HG03354 (cell line): ENCODE data around the gene CMTM6.
A peak's percentile ranks its signal among the peaks of the same experiment; 100 is the strongest.
"Not testable (repeated sequence)": the region's sequence is repeated elsewhere in the genome, so short reads cannot be mapped to it uniquely, and the experiment has no call there.

ENCODE experiments used
- ATAC-seq: cut with Tn5 transposase; IDR thresholded peaks from one replicate; pipeline ENCODE4 v1.9.1; 2021; ENCODE audit warnings: mild to moderate bottlenecking; ENCODE audit not compliant: unreplicated experiment, poor library complexity, severe bottlenecking

CMTM6 gene

GRCh38 chr3:32500880-32501782 is 1.5 kb downstream of the CMTM6 start:
- no peak for ATAC-seq

DNA sequence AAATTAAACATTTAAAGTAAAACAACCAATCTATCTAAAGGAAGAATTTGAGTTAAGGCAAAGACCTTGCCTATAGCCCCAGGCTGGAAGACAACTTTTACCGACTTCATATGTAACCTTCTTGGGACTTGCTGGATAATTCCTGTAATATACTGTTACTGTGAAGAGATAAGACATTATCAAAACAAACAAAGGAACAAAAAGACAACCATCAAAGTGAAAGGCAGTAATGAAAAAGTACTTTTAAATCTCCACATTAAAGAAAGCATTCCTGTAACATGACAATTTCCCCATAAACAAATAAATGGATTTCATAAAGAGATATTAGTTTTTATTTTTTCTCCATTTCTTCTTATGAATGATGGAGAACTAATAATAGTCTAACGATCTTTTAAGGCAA is 2.4 kb downstream of the CMTM6 start:
- no peak for ATAC-seq

DNA sequence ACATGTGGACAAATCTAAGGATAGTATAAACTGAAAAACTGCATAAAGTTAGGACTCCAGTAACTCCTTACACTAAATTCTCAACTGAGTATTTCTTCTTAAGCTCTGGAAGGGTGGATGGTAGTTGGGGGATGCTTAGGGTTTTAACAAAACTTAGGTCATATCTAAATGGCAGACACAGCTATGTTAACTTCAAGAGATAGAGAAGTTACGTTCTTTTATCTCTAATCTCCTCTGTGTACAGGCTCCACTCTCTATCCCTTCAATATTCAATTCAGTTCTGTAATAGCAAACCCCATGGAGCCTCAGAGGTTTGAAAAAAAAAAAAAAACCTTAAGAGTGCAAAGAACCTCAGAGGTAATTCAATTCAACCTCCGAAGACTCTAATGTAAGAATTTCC is 3.1 kb downstream of the CMTM6 start:
- no peak for ATAC-seq

GRCh38 chr3:32498992-32499391 is 3.7 kb downstream of the CMTM6 start:
- no peak for ATAC-seq

- ATAC-seq = no peak
Observed at GRCh38 chr3:32498252-32498651, 4.4 kb downstream of the CMTM6 start.

- ATAC-seq = no peak
Observed at GRCh38 chr3:32495609-32496008, 7.0 kb downstream of the CMTM6 start.

DNA sequence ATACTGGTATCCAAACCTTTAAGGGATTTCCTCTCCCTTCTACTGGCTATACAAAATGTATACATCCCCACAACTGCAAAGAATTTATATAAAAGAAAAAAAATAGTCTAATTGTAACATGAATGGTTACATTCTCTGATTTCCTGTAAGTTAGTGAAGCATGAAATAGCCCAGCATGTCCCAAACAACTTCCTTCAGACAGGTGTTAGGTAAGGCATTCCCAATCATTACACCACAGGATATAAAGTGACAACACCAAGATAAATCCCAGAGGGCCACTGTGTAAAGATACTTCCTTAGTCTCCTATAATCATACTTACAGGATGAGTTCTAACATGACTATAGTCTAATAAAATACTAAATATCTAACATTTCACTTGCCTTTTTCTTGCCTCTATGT is 7.6 kb downstream of the CMTM6 start:
- ATAC-seq = no peak

DNA sequence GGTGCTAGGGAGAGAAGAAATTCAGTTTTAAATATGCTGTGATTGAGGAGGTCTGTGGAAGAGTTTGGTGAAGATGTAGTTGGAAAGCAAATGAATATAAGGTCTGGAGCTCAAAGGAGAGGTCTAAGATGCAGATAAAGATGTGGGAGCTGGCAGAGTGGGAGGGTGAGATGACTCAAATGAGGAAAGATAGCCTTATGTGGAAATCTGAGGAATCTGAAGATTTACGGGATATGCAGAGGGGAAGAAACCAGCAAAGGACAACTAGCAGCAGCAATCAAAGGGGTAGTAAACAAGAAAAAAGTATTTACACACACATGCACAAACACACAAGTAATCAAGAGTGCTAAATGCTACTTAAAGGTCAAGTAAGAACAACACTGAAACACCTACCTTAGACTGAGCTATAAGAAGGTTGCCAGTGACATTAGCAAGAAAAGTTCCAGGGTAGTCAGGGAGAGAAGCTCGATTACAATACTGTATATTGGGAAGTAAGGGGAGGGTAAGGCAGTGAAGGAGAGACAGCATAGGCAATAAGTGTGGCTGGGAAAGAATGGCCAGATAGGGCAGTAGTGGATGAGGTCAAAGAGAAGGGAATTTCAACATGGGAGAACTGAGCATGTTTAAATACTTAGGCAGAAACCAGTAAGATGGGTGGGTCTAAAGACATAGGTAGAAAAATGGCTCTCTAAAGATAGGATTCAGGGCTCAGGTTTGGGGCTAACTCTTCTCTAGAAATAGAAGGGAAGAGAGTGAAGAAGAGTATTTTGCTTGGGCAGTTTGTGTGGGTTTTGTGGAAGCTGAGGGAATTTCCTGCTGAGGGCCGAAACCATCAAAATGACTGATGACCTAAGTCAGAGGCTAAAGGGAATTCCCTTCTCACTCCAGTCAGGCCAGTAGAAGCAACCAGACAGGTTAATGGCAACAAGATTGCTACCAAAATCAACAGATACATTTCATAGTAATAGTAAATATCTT is 8.9 kb downstream of the CMTM6 start:
- ATAC-seq = peak; percentile 86

GRCh38 chr3:32492684-32493436 is 9.8 kb downstream of the CMTM6 start:
- no peak for ATAC-seq

GRCh38 chr3:32488474-32489008 is 14.1 kb downstream of the CMTM6 start:
- no peak for ATAC-seq

DNA sequence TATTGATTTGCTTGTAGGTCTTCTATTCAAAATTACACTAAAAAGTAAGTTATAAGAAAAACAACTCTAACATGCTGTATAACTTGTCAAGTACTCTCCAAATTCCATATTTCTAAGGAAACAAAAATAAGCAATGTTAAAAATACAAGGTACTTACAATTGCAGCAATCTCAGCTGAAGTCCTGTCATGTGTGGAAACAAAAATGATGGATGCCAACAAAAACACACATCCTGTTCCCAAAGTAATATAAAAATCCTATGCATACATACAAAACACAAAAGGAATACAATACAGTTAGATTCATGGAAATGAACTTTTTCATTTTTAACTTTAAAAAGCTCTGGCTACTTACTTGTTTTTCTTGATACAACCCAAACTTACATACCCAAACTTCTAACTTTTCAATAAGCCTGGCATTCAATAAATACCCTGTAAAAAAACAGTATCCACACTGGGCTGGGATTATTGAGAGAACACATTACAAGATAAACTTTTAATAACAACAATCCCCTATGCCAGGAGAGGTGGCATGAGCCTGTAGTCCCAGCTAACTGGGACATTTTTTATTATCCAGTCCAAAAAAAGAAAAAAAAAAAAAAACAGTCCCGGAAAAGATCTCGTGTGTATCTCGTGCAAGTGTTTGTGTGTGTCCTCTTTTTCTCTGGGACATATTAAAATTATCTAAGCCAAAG is 14.7 kb downstream of the CMTM6 start:
- no peak for ATAC-seq

DNA sequence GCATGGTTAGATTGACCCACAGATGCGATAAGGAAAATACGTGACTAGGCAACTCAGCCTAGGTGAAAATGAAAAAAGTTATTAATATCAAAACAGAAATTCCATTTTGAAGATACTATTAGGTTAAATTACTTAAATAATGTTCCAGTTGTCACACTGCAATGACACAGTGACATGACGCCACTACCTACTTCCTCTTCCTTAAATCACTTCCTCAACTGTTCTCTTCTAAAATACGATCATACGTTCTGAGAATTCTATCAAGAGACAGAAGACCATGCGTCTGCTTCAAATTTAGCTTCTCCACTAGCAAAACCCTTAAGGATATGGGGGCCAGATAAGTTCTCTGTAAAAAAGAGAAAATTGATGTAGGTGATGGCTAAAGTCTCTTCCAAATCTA is 18.2 kb downstream of the CMTM6 start:
- ATAC-seq = no peak

- no peak for ATAC-seq
Observed at GRCh38 chr3:32483772-32484171, 18.9 kb downstream of the CMTM6 start.

DNA sequence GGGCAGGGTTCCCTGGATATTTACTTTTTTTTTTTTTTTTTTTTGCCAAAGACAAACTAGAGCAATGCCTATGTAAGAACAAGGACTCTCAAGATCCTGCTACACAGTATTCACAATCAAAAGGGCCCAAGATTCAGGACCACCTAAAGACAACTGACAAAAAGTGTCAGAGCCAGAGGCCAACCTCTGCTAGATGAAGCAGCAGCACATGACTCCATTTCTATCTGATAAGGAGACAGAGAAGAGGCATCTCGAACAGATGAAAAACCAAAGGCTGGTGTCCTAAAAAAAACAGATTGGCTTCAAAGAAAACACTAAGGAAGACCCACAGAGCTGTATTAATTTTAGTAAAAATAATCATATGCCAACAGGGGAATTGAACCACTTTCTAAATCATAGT is 20.0 kb downstream of the CMTM6 start:
- ATAC-seq = no peak

DNA sequence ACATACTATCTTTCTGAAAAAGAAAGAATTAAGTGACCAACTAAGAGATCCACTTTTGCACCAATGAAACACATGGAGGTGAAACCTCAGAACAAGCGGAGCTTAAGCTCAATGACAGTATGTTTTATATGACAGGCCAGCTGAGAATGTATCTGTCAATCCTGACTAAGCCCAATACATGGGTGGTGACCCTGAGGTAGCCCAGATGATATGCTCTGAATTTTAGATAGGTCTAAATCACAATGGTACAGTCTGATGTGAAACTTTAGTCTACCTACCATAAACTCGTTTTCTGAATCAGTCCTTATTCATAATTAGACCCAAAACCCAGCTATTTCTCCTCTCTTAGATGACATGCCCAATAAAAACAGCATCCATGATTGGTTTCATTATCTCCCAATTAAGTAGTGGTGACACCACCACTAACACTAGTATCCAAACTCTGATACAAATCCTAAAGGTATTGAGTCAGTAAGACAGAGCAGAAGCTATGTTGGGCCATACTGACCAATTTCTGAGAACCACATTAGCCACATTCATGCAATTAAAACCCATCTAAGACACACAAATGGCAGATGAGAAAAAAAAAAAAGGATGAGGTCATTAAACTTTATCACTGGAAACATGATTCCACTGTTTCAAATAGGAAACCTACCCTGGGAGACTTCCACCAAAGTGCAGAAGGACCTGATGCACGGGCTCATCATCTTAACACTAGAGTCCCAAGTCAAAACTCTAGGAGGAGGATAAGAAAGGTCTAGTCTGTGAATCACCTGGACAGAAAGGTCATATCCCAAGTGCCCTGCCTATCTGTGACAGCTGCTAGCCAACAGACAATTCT is 20.6 kb downstream of the CMTM6 start:
- ATAC-seq = no peak

DNA sequence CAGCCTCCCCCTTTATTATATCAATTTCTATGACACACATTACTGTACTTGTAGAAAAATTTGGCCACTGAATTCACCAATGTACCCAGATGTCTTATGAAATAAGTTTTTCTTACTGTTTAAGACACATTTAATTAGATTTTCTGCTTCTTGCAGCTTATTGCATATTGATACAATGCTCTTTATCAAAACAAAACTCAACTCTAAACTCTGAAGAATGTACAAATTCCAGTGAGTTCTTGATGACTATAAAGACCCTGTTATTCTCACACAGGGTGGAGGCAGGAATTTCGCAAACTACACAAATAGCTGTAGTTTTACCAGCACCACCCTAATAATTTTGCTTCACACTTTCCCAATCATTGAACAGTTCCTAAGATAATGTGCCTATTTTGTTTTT is 22.0 kb downstream of the CMTM6 start:
- ATAC-seq = no peak

GRCh38 chr3:32474201-32474600 is 28.5 kb downstream of the CMTM6 start:
- ATAC-seq = no peak

- not testable (repeated sequence) for ATAC-seq
Observed at GRCh38 chr3:32472151-32472550, 30.5 kb downstream of the CMTM6 start.
